Stimulated activated CD4-positive, alpha-beta T cell treated with anti-CD3 and anti-CD28 coated beads, Interleukin-2, amount 100 ng/mL, for 48 hours (primary cell): ENCODE measurements around the gene PAX4.
A peak's percentile ranks its signal among the peaks of the same experiment; 100 is the strongest.

Experiments used
- DNase-seq, 2 donors: peaks; one replicate each; pipeline ENCODE4 v3.0.0-alpha.2; 2020

PAX4 gene

GRCh38 chr7:127628445-127628844 is 10.5 kb upstream of the PAX4 start:
- no peak for DNase-seq

- DNase-seq: no peak
Measured at GRCh38 chr7:127625331-127625730, 7.4 kb upstream of the PAX4 start.

GRCh38 chr7:127620406-127621233 is 2.7 kb upstream of the PAX4 start:
- no peak for DNase-seq

DNA sequence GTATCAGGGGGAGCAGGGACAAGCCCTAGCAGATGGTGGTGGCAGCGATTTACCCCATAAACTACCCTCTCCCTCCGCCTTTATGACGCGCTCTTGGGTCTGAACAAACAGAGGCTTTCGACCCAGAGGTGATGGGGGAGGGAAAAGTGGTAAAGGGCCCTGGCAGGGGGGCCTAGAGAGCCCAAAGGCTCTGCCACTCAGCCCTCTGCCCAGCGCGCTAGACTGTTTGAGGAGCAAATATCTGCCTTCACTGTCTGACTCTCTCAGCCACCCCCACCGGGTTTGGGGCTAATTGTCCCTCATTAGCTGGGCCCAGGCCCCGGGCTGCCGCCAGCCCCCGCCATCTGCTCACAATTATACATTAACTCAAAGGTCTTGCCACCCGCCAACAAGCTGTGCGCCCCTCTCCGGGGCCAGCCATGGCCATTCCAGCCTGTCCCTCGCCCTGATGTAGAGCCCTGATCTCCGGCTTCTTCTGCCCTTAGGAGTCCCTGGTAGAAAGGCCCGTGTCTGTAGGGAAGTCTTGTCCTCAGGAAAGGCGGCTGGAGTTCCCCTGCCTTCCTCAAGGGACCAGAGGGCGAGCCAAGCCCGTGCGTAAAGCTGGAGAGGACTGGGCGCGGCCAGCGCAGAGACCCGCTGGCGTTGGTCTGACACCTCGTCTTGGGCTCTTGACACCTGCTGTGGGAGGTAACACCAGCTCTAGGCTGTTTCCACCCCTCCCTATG is 1.9 kb upstream of the PAX4 start:
- DNase-seq: no peak

- DNase-seq: no peak
Measured at GRCh38 chr7:127618775-127619174, 833 bp upstream of the PAX4 start.

GRCh38 chr7:127616724-127617123 is 1.2 kb downstream of the PAX4 start:
- DNase-seq: no peak

DNA sequence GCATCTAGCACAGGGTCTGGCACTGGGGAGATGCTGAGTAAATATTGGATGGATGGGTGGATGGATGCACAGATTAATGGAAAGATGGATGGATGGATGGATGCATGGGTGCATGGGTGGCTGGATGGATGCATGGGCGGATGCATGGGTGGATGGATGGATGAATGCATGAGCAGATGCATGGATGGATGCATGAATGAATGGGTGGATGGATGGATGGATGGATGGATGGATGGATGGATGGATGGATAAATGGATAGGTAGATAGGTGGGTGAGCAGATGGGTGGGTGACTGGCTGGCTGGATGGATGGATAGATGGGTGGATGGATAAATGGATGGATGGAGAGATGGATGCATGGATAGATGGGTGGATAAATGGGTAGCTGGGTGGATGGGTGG is 5.7 kb downstream of the PAX4 start:
- no peak for DNase-seq

DNA sequence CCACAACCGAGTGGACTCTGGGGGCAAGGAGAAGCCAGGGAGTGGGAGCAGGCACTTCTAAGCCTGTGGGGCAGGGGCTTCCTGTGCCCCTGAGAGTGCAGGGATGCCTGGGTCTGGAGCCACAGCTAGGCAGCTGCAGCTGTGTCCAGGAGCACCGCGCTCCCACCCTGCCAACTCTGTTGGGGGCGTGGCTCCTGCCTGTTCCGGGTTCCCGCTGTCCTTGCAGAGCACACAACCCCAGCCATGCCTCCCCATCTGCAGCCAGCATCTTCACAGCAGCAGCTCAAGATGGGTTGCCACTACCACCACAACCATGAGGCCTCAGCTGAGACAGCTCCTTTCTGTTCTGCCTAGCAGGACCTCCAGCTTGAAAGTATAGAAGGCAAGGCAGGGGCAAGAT is 8.6 kb downstream of the PAX4 start:
- DNase-seq: no peak

DNA sequence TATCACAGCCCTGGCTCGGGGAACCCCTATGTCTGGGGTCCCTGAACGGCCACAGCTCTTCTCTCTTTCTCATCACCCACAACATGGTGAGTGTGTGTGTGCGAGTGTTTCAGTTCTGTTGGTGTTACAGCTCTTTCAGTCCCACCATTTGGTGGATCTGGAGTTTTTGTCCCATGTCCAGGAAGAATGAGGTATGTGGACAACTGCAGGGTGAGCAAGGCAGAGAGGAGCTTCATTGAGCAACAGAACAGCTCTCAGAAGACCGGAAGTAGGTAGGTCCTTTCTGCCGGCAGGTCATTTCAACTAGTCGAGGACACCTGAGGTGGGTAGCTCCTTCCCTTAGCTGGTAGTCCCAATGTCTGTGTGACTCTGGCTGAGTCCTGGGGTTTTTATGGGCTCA is 9.5 kb downstream of the PAX4 start:
- DNase-seq: no peak

DNA sequence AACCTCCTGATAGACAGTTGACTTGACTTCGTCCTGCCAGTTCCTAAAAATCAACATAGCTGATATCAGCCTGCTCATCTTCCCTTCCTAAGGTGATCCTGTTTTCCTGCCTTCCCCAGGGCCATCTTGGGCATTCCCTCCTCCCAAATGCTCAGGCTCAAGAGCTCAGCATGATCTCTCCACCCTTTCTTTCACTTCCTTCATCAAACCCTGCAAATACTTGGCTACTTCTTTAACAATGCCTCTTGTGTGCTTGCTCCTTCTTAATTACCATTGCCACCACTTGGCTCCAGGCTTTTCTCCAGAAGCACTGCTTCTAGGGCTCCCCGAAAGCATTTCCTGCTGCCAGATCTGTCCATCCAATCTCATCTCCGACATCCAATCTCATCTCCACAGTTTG is 17.1 kb downstream of the PAX4 start:
- no peak for DNase-seq

GRCh38 chr7:127598318-127598717 is 19.6 kb downstream of the PAX4 start:
- DNase-seq: no peak

DNA sequence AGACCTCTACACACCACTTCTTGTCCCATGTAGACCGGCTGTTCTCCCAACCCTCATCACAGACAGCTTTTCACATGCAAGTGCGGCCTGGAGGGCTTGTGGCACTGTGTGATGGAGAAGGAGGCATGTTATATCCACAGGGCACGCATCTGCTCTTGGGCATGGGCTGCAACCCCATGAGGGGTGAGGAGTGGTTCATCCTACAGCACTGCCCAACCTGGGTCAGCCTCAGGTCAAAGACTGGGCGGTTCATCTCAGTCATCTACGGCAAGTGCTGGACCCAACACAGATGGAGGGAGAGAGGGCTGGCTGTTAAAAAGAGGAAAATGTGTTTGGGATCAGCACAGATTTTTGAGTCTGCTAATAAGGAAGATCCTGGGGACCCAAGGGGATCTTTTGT is 22.2 kb downstream of the PAX4 start:
- no peak for DNase-seq

GRCh38 chr7:127594490-127594889 is 23.5 kb downstream of the PAX4 start:
- no peak for DNase-seq

- no peak for DNase-seq
Measured at GRCh38 chr7:127592550-127592949, 25.4 kb downstream of the PAX4 start.

- DNase-seq: no peak
Measured at GRCh38 chr7:127591591-127591990, 26.4 kb downstream of the PAX4 start.

DNA sequence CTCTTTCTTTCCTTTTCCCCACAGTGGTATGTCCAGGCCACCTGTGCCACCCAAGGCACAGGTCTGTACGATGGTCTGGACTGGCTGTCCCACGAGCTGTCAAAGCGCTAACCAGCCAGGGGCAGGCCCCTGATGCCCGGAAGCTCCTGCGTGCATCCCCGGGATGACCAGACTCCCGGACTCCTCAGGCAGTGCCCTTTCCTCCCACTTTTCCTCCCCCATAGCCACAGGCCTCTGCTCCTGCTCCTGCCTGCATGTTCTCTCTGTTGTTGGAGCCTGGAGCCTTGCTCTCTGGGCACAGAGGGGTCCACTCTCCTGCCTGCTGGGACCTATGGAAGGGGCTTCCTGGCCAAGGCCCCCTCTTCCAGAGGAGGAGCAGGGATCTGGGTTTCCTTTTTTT is 26.8 kb downstream of the PAX4 start:
- DNase-seq: no peak

DNA sequence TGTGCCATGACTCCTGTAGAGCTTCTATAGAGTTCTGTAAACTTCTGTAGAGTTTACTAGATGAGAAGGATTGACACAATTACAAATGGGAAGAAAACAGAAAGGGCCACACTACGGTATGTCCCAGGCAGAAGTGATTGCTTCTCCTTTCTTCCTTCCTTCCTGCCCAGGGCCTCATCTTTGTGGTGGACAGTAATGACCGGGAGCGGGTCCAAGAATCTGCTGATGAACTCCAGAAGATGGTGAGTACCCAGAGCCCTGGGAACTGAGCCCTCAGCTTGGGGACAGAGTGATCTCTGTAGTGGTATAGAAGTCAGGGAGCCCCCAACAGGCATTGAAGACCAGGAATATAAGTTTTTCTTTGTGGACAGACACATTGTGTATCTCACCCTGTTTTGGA is 28.0 kb downstream of the PAX4 start:
- no peak for DNase-seq

DNA sequence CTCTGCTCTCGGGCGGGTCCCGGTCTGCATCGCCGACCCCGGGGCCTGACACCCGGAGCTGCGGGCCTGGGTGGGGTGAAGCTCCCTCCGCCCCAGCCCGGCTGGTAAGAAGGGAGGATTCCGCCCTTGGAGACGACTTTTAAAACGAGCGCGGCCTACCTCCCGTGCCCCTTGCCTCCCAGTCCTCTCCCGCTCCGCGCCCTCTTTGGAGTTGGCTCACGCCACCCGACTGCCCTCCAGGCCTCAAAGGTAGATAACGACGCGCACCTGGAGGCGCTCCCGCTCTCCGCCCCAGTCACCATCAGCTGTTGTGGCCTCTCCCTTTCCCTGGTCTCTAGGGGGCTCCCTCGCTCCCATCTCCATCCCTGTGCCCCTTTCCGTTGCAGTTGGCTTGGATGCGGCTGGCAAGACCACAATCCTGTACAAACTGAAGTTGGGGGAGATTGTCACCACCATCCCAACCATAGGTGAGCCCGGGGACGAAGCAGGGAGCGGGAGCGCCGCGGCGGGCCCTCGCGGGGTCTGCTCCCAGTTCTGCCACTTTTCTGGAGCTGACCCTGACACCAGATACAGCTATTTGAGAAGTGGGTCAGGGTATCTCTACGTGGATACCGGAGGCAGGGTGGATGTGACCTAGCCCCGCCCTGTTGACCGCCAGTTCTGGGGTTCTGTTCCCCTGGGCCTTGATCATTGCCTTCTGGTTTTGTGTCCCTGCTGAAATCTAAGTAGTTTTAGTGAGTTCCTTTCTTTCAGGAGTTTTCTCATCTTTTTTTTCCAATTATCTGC is 29.1 kb downstream of the PAX4 start:
- peak in 1 of 2 donors; percentile 4 for DNase-seq

GRCh38 chr7:127588019-127588696 is 29.8 kb downstream of the PAX4 start, which contains the start of gene ARF5:
Gene ARF5, plus strand, starts transcription at chr7:127588411. Its CDS starts 88 bp downstream, at chr7:127588499.
- DNase-seq: peak; percentile 89 to 90

DNA sequence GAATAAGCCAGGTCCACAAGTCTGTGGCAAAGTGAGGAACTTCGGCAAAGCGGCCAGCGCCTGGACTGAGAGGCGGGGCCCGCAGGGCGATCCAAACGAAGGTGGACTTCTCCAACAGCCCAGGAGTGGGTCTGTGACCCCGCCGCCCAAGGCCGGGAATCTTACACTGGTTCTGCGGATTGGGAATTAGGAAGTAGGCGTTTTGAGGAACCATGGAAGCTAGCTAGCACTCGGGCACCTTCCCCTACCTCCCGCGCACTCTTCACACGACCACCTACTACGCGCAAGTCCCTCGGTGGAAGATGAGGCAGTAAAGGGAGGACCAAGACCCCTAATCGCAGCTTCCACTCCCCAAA is 30.3 kb downstream of the PAX4 start:
- no peak for DNase-seq

GRCh38 chr7:127586346-127586745 is 31.6 kb downstream of the PAX4 start:
- DNase-seq: no peak

DNA sequence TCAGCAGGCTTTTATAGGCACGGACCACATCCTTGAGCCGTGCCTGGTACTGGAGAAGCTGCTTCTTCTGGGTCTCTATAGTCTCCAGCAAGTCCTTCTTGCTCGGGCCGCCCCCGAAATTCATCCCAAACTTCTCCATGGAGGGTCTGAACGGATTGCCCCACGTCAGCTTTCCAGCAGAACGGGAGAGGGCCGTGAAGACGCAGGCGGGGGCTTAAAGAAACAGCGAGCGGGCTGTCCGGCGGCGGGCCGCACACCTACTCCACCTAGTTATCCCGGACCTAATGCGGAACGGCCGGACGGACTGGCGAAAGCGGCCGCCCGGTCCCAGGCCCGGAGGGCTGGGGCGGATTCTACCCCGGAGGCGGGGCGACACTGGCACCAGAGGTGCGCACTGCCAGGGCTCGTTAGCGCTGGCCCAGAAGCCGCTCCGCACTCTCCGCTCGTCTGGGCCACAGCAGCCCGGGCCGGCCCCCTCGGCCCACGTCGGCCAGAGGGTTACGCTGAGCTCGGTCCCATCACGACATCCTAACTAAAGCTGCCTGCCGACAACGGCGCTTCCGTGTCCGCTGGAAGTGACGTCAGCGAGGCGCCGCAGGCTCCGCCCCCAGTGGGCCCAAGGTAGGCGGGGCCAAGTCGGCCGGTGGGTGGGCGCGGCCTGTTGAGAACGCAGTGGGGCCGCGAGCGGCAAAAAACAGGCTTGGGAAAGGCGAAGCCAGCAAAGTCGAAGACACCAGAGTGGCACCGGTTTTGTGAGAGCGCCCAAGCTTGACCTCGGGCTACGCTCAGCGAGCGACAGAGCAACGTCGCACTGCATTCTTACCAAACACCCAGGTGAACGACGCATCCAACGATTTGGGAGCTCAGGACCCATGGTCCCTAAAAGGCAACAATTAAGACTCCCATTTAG is 32.6 kb downstream of the PAX4 start, which contains the start of gene GCC1:
TSS of gene GCC1 (minus strand) at position 553 of the 910 bp plus-strand sequence. CDS start at position 139, 414 bp downstream.
- DNase-seq: peak; percentile 95 to 96
